ENCODE data around the gene TNP2. TPM values are rescaled to one million over a fixed set of nuclear protein-coding genes. Genes with fewer than 3 reads are reported as not detected.

TNP2 gene
- total RNA-seq, 1 donor from 2014 or later, result not detected

- intact Hi-C loops (cut with micrococcal nuclease), result no loop called here
These were observed 23.1 kb downstream of the TNP2 start for GRCh38 chr16:11245988-11246387.

DNA sequence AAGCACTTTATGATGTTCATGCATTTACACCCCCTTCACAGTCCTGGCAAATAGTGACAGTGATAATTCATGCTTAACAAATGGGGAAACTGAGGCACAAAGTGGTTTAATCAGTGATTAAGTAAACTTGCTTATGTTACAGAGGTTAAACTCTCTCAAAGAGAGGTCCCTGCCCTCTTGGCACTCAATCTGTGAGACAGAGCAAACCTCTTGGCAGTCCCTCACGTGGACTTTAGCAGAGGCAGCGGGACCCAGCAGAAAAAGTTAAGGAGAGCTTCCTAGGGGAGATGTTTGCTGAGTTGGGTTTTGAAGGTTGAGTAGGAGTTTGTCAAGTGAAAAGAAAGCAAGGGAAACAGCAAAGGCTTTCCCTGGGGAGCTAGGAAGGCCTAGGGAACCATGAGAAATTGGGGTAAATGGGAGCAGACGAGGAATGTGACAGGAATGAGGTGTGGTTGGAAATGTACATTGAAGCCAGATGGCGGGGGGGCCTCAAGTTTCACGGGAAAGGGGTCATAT, 23.8 kb downstream of the TNP2 start:
- intact Hi-C loops (cut with micrococcal nuclease), result no loop called here

- intact Hi-C loops (cut with micrococcal nuclease), result no loop called here
These were observed 26.5 kb downstream of the TNP2 start for GRCh38 chr16:11242658-11243057.

- intact Hi-C loops (cut with micrococcal nuclease), result no loop called here
These were observed 27.5 kb downstream of the TNP2 start for GRCh38 chr16:11241480-11242204.

DNA sequence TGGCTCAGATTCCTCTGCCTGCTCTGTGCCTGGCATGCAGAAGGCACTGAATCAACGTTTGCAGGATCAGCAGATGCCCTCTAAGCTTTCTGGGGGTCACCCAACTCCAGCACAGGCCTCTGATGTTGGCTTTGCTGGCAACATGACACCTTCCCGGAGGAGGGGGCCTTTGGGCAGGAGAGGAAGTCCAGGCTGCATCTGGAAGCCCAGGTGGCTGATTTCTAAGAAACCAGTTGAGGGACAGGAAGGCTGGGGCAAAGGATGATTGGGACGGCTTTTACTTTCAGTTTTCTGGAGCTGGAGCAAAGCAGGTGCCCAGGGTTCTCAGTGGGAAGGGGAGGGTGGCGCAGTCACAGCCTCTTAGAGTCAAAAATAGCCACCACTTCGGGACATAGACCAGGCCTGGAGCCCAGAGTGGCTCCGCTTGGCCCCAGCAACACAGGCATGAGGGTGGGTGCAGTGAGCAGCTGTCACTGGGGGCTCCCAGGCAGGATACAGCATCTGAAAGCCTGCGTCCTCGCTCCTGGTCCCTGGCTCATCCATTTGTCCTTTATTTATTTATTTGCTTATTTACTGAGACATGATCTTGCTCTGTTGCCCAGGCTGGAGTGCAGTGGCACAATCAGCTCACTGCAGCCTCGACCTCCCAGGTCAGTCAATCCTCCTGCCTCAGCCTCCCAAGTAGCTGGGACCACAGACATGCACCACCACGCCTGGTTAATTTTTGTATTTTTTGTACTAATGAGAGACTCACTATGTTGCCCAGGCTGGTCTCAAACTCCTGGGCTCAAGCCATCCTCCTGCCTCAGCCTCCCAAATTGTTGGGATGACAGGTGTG, 28.3 kb downstream of the TNP2 start:
- intact Hi-C loops (cut with micrococcal nuclease), result no loop called here

DNA sequence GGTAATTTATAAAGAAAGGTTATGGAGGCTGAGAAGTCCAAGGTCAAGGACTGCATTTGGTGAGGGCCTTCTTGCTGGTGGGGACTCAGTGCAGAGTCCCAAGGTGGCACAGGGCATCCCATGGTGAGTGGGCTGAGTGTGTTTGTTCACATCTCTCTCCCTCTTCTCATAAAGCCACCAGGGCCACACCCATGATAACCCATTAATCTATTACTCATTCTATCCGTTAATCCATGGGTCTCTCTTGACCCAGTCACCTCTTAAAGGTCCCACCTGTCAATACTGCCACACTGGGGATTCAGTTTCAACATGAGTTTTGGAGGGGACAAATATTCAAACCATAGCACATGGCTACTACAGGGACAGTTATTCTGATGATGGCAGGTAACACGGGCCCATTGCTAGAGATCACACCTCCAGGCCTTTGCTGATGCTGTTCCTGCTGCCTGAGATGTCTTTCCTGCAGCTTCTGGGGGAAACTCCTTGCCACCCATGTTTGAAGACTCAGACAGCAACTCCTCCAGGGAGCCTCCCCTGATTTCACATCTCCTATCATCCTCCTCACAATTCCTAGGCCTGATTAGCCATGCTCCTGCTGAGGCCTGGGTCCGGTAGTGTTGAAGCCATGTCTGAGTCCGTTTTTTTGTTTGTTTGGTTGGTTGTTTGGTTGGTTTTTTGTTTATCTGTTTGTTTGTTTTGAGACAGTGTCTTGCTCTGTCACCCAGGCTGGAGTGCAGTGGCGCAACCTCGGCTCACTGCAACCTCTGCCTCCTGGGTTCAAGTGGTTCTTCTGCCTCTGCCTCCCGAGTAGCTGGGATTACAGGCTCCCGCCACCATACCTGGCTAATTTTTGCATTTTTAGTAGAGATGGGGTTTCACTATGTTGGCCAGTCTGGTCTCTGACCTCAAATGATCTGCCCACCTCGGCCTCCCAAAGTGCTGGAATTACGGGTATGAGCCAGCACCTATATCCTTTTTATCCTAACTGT, 29.2 kb downstream of the TNP2 start:
- intact Hi-C loops (cut with micrococcal nuclease), result no loop called here

DNA sequence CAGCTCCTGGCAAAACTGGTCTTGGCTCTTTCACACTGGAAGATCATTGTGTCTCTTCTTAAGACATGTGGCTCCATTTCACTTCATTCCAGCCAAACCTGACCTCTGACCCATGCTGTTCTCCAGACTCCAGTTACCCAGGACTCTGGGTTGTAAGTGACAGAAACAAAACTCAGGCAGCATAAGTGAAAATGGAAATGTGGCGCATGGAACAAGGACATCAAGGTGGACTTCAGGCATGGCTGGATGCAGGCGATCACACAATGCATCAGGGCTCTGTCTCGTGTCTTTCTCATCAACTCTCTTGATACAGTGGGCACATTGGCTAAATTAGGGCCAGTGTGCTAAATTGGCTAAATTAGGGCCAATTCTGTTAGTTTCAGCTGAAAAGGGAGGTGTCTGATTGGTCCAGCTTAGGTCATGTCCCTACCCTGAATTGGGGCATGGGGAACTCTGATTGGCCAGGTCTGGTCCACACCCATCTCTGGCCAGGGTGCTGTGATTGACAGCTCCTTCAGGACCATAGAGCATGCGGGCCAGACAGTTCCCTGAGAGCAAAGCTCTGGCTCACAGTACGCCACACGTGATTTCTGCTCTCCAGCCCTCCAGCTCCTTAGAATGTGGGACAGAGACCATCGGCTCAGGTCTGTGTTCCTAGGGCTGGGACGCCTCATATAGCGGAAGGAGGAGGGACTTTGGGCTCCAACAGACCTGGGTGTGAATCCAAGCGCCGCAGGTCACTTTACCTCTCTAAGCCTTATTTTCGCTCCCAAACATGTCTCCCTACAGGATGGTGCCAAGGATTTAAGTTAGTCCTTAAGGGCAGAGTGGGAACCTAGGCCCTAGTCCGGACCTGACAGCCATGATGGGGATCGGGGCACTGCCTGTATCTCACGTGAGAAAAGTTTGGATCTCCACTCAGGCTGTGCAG, 30.6 kb downstream of the TNP2 start:
- intact Hi-C loops (cut with micrococcal nuclease), result no loop called here

DNA sequence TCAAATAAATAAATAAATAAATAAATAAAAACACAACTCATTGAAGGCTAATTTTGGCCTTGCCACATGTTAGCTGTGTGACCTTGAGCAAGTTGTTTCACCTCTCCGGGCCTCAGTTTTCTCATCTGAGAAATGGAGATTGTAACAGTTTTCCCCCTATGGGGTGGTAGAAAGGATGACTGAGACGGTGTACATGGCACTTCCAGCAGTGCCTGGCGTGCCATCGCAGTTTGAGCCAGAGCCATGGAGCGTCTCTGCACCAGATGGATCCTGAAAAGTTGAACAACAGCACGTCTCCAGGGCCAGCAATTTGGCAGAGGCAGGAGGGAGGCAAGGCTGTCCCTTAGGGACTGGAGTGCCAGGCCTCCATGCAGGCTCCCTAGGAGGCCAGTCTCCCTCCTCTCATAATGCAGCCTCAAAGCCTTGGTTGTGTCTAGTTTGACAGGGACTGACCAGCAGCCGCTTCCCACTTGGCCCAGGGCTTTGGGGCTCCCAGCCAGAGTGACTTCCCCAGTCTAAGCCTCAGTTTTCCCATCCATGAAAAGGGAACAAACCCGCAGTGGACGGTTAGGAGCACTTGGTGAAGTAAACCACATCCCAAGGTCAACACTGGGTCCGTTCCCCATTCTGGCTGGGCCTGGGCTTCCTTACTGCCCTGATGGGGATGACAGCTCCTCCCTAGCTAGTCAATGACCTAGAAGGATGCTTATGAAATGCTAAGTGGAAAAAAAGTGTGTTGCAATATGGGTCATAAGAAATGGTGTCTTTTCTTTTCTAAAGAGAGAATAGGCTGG, 32.5 kb downstream of the TNP2 start:
- intact Hi-C loops (cut with micrococcal nuclease), result no loop called here

DNA sequence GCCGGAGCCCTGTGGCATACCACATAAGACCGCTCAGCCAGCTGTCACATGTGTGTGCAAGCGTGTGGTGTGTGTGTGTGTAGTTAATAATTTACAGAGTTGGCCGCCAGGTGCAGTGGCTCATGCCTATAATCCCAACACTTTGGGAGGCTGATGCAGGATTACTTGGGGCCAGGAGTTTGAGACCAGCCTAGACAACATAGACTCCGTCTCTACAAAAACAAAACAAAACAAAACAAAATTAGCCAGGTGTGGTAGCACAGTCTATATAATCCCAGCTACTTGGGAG, 33.5 kb downstream of the TNP2 start:
- intact Hi-C loops (cut with micrococcal nuclease), result no loop called here

DNA sequence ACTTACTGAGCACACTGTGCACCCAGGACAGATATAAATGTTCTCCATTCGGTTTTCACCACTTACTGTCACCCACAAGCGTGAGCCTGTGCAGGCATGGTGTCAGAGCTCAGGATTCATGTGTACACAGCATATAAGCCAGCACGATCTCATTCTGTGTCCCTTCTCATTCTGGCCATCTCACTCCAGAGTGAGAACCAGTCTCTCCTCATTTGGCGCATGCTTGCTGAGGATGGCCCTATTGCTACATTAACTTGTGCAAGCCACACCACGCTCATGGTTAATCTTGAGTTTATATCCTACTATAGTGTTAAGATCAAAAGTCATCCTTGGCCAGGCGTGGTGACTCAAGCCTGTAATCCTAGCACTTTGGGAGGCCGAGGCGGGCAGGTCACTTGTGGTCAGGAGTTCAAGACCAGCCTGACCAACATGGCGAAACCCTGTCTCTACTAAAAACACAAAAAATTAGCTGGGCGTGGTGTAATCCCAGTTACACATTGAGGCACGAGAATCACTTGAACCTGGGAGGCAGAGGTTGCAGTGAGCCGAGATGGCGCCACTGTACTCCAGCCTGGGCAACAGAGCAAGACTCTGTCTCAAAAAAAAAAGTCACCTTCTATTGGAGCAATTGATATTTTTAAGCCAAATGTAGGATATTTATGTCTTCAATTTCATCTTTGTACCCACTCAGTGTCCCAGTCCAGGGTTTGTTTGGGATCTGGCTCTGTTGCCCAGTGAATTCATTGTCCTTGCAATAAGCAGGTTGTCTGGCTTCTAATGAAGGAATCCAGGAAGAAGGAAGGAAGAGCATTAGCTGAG, 34.0 kb downstream of the TNP2 start:
- intact Hi-C loops (cut with micrococcal nuclease), result loop anchor here (5.0 kb wide), 1 partner anchor 43 kb away; no protein-coding TSS in a partner anchor

GRCh38 chr16:11233727-11234376, 35.3 kb downstream of the TNP2 start:
- intact Hi-C loops (cut with micrococcal nuclease), result loop anchor here (1.0 to 5.0 kb wide), 6 partner anchors 9 to 261 kb away; no protein-coding TSS in a partner anchor

DNA sequence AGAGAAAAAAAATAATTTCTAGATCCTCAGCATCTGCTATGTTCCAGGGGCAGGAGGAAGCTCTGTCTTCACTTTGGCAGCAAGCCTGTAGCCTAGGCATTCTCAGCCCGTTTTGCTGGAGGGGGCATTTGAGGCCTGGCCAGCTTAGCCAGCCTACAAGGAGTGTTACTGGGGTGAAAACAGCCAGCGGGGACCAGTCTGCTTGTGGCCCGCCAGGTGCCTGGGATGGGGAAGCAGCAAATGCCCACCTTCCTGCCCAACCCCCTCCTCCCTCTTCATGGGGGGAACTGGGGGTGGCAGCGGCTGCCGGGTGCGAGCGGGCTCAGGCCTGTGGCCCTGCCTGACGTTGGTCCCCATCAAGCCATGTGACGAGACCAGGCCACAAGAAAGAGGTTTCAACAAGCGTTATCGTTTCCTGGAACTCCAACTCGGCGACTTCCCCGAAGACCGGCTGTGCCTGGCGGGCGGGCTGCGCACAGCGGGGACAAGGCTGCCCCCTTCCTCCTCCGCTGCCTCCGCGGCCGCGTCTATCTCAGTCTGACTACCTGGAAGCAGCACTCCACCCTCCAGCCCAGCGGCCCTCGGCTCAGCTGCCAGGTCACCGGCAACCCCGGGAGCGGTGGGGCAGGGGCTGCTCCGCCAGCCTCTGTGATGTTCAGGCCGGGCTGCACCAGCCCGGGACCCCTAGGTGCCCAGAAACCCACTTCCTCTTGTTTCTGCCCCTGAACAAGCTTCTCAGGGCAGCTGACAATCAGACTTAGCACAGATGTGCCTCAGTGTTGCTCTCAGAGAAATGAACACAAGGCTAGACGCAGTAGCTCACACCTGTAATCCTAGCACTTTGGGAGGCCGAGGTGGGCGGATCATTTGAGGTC, 36.0 kb downstream of the TNP2 start:
- intact Hi-C loops (cut with micrococcal nuclease), result loop anchor here (1.0 to 5.0 kb wide), 6 partner anchors 8 to 260 kb away; no protein-coding TSS in a partner anchor

DNA sequence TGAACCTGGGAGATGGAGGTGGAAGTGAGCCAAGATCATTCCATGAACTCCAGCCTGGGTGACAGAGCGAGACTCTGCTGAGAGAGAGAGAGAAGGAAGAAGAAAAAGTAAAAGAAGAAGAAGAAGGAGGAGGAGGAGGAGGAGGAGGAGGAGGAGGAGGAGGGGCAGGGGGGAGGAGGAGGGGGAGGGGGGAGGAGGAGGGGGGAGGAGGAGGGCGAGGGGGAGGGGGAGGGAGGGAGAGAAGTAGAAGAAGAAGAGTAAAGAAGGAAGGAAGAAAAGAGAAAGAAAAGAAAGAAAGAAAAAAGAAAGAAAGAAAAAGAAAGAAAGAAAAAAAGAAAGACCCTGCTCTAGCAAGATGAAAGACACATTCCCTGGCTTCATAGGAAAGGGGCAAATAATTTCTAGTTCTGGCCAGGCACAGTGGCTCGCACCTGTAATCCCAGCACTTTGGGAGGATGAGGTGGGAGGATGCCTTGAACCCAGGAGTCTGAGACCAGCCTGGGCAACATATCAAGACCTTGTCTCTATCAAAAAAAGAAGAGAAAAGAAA, 36.7 kb downstream of the TNP2 start:
- intact Hi-C loops (cut with micrococcal nuclease), result loop anchor here (2.0 to 5.0 kb wide), 4 partner anchors 40 to 260 kb away; no protein-coding TSS in a partner anchor

- intact Hi-C loops (cut with micrococcal nuclease), result loop anchor here (5.0 kb wide), 1 partner anchor 39 kb away; no protein-coding TSS in a partner anchor
These were observed 37.7 kb downstream of the TNP2 start for GRCh38 chr16:11231367-11231970.

DNA sequence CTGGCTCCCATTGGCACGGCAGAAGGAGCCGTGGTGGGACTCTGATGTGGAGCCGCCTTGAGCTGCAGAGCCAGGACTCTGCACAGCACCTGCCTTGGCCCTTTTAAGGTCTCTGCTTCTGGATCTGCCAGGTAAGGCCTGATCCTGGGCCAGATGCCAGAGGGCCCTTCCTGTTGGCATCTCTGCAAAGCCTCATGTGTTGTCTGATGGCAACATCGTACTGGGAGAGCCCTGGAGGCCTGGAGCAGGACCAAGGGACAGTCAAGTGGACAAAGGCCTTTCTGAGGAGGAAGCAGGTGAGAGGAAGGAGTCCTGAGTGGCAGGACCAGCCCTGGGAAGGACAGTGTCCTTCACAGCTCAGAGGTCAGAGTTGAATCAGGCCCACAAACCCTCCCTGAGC, 39.2 kb downstream of the TNP2 start:
- intact Hi-C loops (cut with micrococcal nuclease), result loop anchor here (5.0 kb wide), 1 partner anchor 38 kb away; no protein-coding TSS in a partner anchor

GRCh38 chr16:11229432-11229831, 39.7 kb downstream of the TNP2 start:
- intact Hi-C loops (cut with micrococcal nuclease), result no loop called here

All from T-helper 2 cell treated with Interferon-gamma antibody and Interleukin-4, amounts not matched to agents 100 ng/mL and 5 ng/mL, for 36 hours (primary cell).